Activated CD4-positive, alpha-beta T cell treated with anti-CD3 and anti-CD28 coated beads for 48 hours (primary cell): Measurements from ENCODE around the gene DNAJB11.
"Not testable (repeated sequence)": the region's sequence is repeated elsewhere in the genome, so short reads cannot be mapped to it uniquely, and the experiment has no call there.

Source experiments
- DNase-seq: peaks from one replicate; pipeline ENCODE4 v3.0.0-alpha.2; 2020

Gene DNAJB11

GRCh38 chr3:186620213-186621092 is 49.9 kb downstream of the DNAJB11 start:
- no peak for DNase-seq

- no peak for DNase-seq
Observed at GRCh38 chr3:186621894-186622650, 51.6 kb downstream of the DNAJB11 start.

GRCh38 chr3:186622651-186623310 is 52.3 kb downstream of the DNAJB11 start:
- no peak for DNase-seq

- no peak for DNase-seq
Observed at GRCh38 chr3:186624598-186624997, 54.1 kb downstream of the DNAJB11 start.

GRCh38 chr3:186625600-186626042 is 55.1 kb downstream of the DNAJB11 start:
- no peak for DNase-seq

GRCh38 chr3:186626254-186626847 is 55.8 kb downstream of the DNAJB11 start:
- DNase-seq, result no peak

- no peak for DNase-seq
Observed at GRCh38 chr3:186627852-186628414, 57.4 kb downstream of the DNAJB11 start.

- no peak for DNase-seq
Observed at GRCh38 chr3:186628756-186629155, 58.2 kb downstream of the DNAJB11 start.

- no peak for DNase-seq
Observed at GRCh38 chr3:186630950-186631641, 60.6 kb downstream of the DNAJB11 start.

GRCh38 chr3:186633481-186633880 is 63.0 kb downstream of the DNAJB11 start:
- DNase-seq, result no peak

GRCh38 chr3:186634207-186634606 is 63.7 kb downstream of the DNAJB11 start:
- not testable (repeated sequence) for DNase-seq
